ENCODE data around the gene IFNL1. TPM values are rescaled to one million over a fixed set of nuclear protein-coding genes. Genes with fewer than 3 reads are reported as not detected.
"Not testable (repeated sequence)": the region's sequence is repeated elsewhere in the genome, so short reads cannot be mapped to it uniquely, and the experiment has no call there.

Gene IFNL1
- total and polyA plus RNA-seq, 5 donors from 2014 or later, result not detected

DNA sequence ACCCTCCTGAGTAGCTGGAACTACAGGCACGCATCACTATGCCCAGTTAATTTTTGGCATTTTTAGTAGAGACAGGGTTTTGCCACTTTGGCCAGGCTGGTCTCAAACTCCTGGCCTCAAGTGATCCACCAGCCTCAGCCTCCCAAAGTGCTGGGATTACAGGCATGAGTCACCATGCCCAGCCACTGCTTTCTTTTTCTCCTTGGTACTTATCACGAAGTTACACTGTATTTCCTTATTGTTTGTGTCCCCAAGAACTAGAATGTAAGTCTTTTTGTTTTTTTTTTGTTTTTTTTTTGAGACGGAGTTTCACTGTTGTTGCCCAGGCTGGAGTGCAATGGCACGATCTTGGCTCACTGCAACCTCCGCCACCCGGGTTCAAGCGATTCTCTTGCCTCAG, 43.9 kb downstream of the IFNL1 start:
- H3K9me3 Mint-ChIP-seq; H3K36me3 ChIP-seq (ENCODE audit: control insufficient read depth, insufficient read depth, low read length); H3K4me3 ChIP-seq (ENCODE audit: low read depth, low read length); DNase-seq; H3K27ac ChIP-seq (ENCODE audit: insufficient read depth, low read length, poor library complexity, severe bottlenecking); H3K27me3 ChIP-seq (ENCODE audit: control insufficient read depth, insufficient read depth, low read length); H3K9me3 ChIP-seq (ENCODE audit: control insufficient read depth in 2 of 2, low read length in 2 of 2); H3K27me3 Mint-ChIP-seq; ATAC-seq (ENCODE audit: low read depth in 2 of 2): not testable (repeated sequence)
- peaks cover 7 to 74% (median 50%) of the 10 kb centered on the region in 4 donors for H3K4me1 Mint-ChIP-seq
- H3K27ac Mint-ChIP-seq, result peak overlapping the region; percentile 91 to 98 (median 94)
- peaks cover 50% of the 10 kb centered on the region for H3K4me1 ChIP-seq (ENCODE audit: control insufficient read depth, insufficient read depth, low read length, poor library complexity, severe bottlenecking)
- peak overlapping the region; percentile 38 to 100 (median 96) for H3K4me3 Mint-ChIP-seq
- peaks cover 13% of the 10 kb centered on the region for H3K36me3 Mint-ChIP-seq

DNA sequence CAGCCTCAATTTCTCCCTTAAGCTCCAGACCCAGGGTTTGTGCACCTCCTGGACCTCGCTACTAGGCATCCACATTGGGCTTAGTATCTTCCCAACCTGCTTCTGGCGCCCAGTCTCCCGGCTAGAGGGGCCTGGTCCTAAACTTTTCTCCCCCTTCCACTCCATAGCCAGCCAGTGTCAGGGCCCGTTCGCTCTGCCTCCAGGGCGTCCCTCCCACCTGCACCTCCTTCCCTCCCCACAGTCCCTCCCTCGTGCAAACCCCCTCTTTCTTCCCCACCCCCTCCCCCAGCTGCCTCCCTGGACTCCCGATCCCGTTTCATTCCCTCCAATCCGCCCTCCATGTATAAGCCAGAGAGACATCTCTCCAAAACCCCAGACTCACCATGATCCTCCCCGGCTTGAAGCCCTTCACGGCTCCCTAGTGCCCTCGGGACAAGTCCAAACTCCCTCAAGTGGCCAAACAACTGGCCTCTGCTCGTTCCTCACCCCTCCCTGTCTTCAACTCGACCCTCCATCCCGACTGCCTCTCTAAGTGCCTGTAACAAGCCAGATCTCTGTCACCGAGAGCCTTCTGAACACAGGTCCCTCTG, 45.0 kb downstream of the IFNL1 start:
- peak overlapping the region; percentile 94 to 98 (median 97) for H3K27ac Mint-ChIP-seq
- peak in 1 of 3 donors; percentile 40 for DNase-seq

DNA sequence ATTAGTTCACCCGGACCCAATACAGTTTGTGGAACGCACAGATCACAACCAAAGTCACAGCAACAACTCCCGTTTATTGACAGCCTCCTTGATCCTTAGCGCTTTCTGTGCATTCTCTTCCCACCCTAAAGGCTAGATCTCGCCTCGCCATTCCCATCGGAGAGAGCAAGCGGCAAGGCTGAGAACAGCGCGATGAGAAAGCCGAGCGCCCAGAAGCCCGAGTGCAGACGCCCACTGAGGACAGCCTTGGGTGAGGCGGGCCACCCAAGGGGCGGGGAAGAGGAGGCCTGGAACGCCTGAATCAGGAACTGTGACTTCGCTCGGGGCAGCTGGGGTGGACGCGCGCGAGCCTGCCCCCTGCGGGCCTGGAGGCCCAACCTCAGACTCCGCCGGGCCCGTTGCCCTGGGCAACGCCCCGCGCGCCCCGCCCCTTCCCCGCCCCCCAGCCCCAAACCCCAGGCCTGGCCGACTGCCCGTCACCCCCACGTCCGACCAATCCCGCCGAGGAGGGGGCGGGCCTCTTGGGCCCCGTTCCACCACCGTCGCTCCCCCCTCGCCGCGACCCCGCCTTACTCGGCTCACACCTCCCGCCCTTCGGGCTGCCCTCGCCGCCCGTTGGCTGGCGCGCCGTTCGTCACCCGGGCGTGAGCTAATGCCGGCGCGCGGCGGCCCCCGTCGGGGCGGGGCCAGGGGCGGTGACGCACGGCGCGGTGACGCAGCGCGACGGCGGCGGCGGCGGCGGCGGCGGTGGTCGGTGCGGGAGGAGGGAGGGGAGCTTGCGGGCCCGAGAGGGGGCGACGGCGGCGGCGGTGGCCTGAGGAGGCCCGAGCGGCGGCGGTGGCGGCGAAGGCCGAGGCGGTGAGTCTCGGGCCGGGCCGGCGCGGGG, 45.8 kb downstream of the IFNL1 start, which contains the start of gene SAMD4B:
SAMD4B (plus strand) TSS at position 703 of the 886 bp plus-strand sequence. CDS start 14,473 bp downstream, outside the sequence.
- Histone ChIP-seq H3K36me3 (ENCODE audit: control insufficient read depth, insufficient read depth, low read length) (peaks cover 5% of the 10 kb centered on the region), H3K27ac (ENCODE audit: insufficient read depth, low read length, poor library complexity, severe bottlenecking) (peak within 1 kb of the TSS; percentile 86), H3K9me3 (ENCODE audit: control insufficient read depth in 2 of 2, low read length in 2 of 2) (no peaks in the 10 kb centered on the region), H3K4me3 (ENCODE audit: low read depth, low read length) (peak within 1 kb of the TSS; percentile 90), H3K4me1 (ENCODE audit: control insufficient read depth, insufficient read depth, low read length, poor library complexity, severe bottlenecking) (peaks cover 41% of the 10 kb centered on the region), H3K27me3 (ENCODE audit: control insufficient read depth, insufficient read depth, low read length) (no peaks in the 10 kb centered on the region)
- peak; percentile 88 to 89 for ATAC-seq (ENCODE audit: low read depth in 2 of 2)
- H3K27me3 Mint-ChIP-seq, result peaks cover 7% of the 10 kb centered on the region
- peaks cover 20 to 78% (median 59%) of the 10 kb centered on the region in 4 donors for H3K4me1 Mint-ChIP-seq
- peak within 1 kb of the TSS; percentile 93 to 100 (median 99) for H3K4me3 Mint-ChIP-seq
- peak within 1 kb of the TSS; percentile 94 to 98 (median 97) for H3K27ac Mint-ChIP-seq
- no peaks in the 10 kb centered on the region for H3K9me3 Mint-ChIP-seq
- peak; percentile 99 to 100 (median 99) for DNase-seq
- peaks cover 15% of the 10 kb centered on the region for H3K36me3 Mint-ChIP-seq

More for the DNA sequence above, 45.0 kb downstream of the IFNL1 start:
- peaks cover 14 to 76% (median 55%) of the 10 kb centered on the region in 4 donors for H3K4me1 Mint-ChIP-seq
- Histone ChIP-seq H3K27me3 (ENCODE audit: control insufficient read depth, insufficient read depth, low read length) (no peaks in the 10 kb centered on the region), H3K4me3 (ENCODE audit: low read depth, low read length) (peak overlapping the region; percentile 90), H3K27ac (ENCODE audit: insufficient read depth, low read length, poor library complexity, severe bottlenecking) (peak overlapping the region; percentile 86), H3K36me3 (ENCODE audit: control insufficient read depth, insufficient read depth, low read length) (peaks cover 5% of the 10 kb centered on the region), H3K4me1 (ENCODE audit: control insufficient read depth, insufficient read depth, low read length, poor library complexity, severe bottlenecking) (peaks cover 45% of the 10 kb centered on the region), H3K9me3 (ENCODE audit: control insufficient read depth in 2 of 2, low read length in 2 of 2) (no peaks in the 10 kb centered on the region)
- no peak for ATAC-seq (ENCODE audit: low read depth in 2 of 2)
- peaks cover 7% of the 10 kb centered on the region for H3K27me3 Mint-ChIP-seq
- H3K4me3 Mint-ChIP-seq, result peak overlapping the region; percentile 93 to 100 (median 99)
- H3K36me3 Mint-ChIP-seq, result peaks cover 15% of the 10 kb centered on the region
- H3K9me3 Mint-ChIP-seq, result no peaks in the 10 kb centered on the region

DNA sequence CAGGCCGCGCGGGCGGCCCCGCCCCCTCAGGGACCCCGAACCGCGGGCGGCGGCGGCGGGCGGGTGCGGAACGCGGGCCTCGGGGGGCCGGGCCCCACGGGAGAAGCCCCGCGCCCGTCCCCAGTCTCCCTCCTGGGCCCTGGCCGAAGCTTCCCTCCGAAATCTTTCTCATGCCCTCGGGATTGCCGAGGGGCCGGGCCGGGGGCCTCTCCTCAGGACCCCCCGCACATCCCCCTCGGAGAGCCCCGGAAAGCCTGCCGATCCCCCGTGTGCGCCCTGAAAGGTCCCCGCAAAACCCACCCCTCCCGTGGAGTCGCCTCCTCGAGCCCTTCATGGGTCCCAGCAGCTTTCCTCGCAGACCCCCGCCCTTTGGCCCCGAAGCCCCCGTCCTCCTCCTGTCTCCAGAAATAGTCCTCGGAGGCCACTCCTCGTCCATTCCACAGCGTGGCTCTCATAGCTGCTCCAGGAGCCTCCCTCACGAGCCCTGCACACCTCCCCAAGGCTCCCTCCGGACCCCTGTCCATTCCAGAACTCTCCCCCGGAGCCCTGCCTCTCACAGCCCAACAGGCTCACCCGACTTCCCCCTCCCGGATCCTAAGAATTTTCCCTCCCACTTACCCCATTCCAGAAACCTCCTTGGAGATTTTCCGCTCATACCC, 46.6 kb downstream of the IFNL1 start:
- Mint-ChIP-seq H3K9me3 (no peaks in the 10 kb centered on the region), H3K4me3 (peak overlapping the region; percentile 81 to 94 (median 88)), H3K36me3 (peaks cover 23% of the 10 kb centered on the region), H3K27ac (peak overlapping the region; percentile 32 to 96 (median 86)), H3K4me1 (peaks cover 19 to 78% (median 58%) of the 10 kb centered on the region in 4 donors), H3K27me3 (peaks cover 4% of the 10 kb centered on the region)
- DNase-seq (peak in 1 of 3 donors; percentile 20), ATAC-seq (ENCODE audit: low read depth in 2 of 2) (no peak)
- H3K27me3 ChIP-seq (ENCODE audit: control insufficient read depth, insufficient read depth, low read length), result no peaks in the 10 kb centered on the region
- no peaks in the 10 kb centered on the region for H3K9me3 ChIP-seq (ENCODE audit: control insufficient read depth in 2 of 2, low read length in 2 of 2)
- peak overlapping the region; percentile 51 for H3K4me3 ChIP-seq (ENCODE audit: low read depth, low read length)
- H3K36me3 ChIP-seq (ENCODE audit: control insufficient read depth, insufficient read depth, low read length), result peaks cover 5% of the 10 kb centered on the region
- H3K27ac ChIP-seq (ENCODE audit: insufficient read depth, low read length, poor library complexity, severe bottlenecking), result peak overlapping the region; percentile 73
- peaks cover 41% of the 10 kb centered on the region for H3K4me1 ChIP-seq (ENCODE audit: control insufficient read depth, insufficient read depth, low read length, poor library complexity, severe bottlenecking)

DNA sequence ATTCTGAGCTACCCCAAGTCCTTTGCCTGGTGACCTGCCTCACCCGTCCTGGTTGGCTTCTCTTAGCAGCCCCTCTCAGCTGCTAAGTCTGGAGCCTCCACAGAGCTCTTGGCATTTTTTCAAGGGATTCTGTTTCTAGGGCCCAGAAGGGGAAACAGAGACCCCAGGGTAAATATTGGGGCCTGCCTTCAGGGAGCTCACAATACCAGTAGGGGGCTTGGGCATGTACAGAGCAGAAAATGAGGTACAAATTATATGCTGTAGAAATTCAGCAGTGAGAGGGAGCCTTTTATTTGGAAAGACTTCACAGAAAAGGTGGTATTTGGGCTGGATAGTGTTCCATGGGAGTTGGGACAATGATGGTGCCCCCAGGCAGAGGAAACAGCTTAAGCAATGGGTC, 49.7 kb downstream of the IFNL1 start:
- Mint-ChIP-seq H3K27ac (peak overlapping the region in 2 of 3 donors; percentile 74 to 86), H3K27me3 (peaks cover 4% of the 10 kb centered on the region), H3K4me3 (peak overlapping the region in 2 of 4 donors; percentile 61 to 81), H3K36me3 (peaks cover 32% of the 10 kb centered on the region), H3K9me3 (no peaks in the 10 kb centered on the region), H3K4me1 (peaks cover 24 to 79% (median 49%) of the 10 kb centered on the region in 4 donors)
- Histone ChIP-seq H3K4me3 (ENCODE audit: low read depth, low read length) (no peak overlapping the region), H3K27ac (ENCODE audit: insufficient read depth, low read length, poor library complexity, severe bottlenecking) (no peak overlapping the region), H3K36me3 (ENCODE audit: control insufficient read depth, insufficient read depth, low read length) (peaks cover 24% of the 10 kb centered on the region), H3K9me3 (ENCODE audit: control insufficient read depth in 2 of 2, low read length in 2 of 2) (no peaks in the 10 kb centered on the region), H3K4me1 (ENCODE audit: control insufficient read depth, insufficient read depth, low read length, poor library complexity, severe bottlenecking) (peaks cover 30% of the 10 kb centered on the region), H3K27me3 (ENCODE audit: control insufficient read depth, insufficient read depth, low read length) (no peaks in the 10 kb centered on the region)
- DNase-seq (no peak), ATAC-seq (ENCODE audit: low read depth in 2 of 2) (no peak)

DNA sequence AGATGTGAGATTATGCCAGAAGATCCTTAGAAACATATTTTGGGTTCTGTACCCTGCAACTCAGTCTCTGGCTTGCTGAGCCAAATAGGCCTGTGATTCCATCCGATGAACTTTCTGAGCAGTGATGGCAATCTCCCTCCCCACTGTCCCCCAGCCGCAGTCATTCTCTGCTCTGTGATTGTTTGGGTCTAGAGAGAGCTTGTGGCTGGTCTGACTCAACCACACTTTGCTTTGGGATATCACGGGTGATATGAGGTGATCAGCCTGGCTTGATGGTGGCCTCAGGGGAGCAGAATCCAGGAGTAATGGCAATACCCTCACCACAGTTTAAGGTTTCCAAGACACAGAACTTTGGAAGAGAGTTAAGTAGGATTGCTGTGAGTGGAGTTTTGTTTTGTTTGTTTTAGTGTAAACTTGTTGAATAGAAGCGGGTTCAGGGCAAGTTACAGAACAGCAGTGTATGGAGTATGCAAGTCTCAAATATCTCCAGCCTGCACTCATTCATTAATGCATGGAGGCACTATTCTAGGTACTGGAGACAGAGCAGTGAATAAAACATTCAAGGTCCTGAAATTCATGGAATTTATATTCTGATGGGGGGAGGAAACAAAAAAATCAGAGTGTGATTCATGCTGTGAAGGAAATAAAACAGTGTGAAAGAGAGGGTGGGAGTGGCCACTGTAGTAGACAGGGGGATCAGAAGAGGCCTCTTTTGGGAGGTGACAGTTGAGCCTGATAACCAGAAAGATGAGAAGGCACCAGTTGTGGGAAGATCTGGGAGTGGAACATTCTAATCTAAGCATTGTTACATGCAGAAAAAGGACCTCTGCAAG, 51.3 kb downstream of the IFNL1 start:
- H3K9me3 ChIP-seq (ENCODE audit: control insufficient read depth in 2 of 2, low read length in 2 of 2), result no peaks in the 10 kb centered on the region
- ATAC-seq (ENCODE audit: low read depth in 2 of 2) (no peak), DNase-seq (no peak)
- Mint-ChIP-seq H3K4me3 (no peak overlapping the region), H3K27ac (peak overlapping the region; percentile 73 to 81 (median 78)), H3K36me3 (peaks cover 41% of the 10 kb centered on the region), H3K4me1 (peaks cover 30 to 86% (median 51%) of the 10 kb centered on the region in 4 donors), H3K27me3 (peaks cover 4% of the 10 kb centered on the region), H3K9me3 (no peaks in the 10 kb centered on the region)
- no peak overlapping the region for H3K27ac ChIP-seq (ENCODE audit: insufficient read depth, low read length, poor library complexity, severe bottlenecking)
- peaks cover 27% of the 10 kb centered on the region for H3K36me3 ChIP-seq (ENCODE audit: control insufficient read depth, insufficient read depth, low read length)
- H3K27me3 ChIP-seq (ENCODE audit: control insufficient read depth, insufficient read depth, low read length), result no peaks in the 10 kb centered on the region
- H3K4me3 ChIP-seq (ENCODE audit: low read depth, low read length), result no peak overlapping the region
- peaks cover 23% of the 10 kb centered on the region for H3K4me1 ChIP-seq (ENCODE audit: control insufficient read depth, insufficient read depth, low read length, poor library complexity, severe bottlenecking)
